ENCODE data around the gene NSFL1C. TPM values are rescaled to one million over a fixed set of nuclear protein-coding genes. Genes with fewer than 3 reads are reported as not detected.

The NSFL1C gene
- polyA plus RNA-seq, 1 donor (not counting 4 experiments of a cell fraction or from before 2014, with no cell fraction given) = 38.8 TPM

DNA sequence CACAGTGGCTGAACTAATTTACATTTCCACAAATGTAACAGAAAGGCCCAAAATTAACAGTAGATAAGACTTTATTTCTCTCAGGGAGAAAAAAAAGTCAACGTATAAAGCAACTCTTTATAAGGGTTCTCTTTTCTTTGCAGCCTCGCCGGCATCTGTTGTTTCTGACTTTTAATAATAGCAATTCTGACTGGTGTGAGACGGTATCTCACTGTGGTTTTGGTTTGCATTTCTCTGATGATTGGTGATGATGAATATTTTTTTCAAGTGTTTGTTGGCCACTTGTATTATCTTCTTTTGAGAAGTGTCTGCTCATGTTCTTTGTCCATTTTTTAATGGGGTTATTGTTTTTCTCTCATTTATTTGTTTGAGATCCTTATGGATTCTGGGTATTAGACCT is 46.6 kb downstream of the NSFL1C start:
- Histone ChIP-seq H3K36me3 (ENCODE audit: control insufficient read depth in 2 of 2, extremely low read depth in 1 of 2, insufficient read depth in 2 of 2, low read length in 2 of 2) (no peaks in the 10 kb centered on the region), H3K4me1 (ENCODE audit: control insufficient read depth, extremely low read depth, insufficient read depth, low read length) (peaks cover 54% of the 10 kb centered on the region), H2AFZ (ENCODE audit: control insufficient read depth, low read length) (no peak overlapping the region), H3K9me1 (ENCODE audit: control insufficient read depth, extremely low read depth, insufficient read depth, low read length) (no peaks in the 10 kb centered on the region), H3K27me3 (ENCODE audit: control insufficient read depth, extremely low read depth, insufficient read depth, low read length) (no peaks in the 10 kb centered on the region), H3K9ac (ENCODE audit: control insufficient read depth, extremely low read depth, insufficient read depth, low read length) (no peak overlapping the region), H3K27ac (ENCODE audit: control insufficient read depth, insufficient read depth, low read length) (no peak overlapping the region), H3K9me3 (ENCODE audit: control insufficient read depth, low read depth, low read length) (peaks cover 6% of the 10 kb centered on the region), H4K20me1 (ENCODE audit: control insufficient read depth, extremely low read depth, insufficient read depth, low read length) (no peaks in the 10 kb centered on the region), H3K79me2 (ENCODE audit: control insufficient read depth, insufficient read depth, low read length) (no peaks in the 10 kb centered on the region), H3K4me2 (ENCODE audit: control insufficient read depth, extremely low read depth, insufficient read depth, low read depth, low read length) (no peak overlapping the region), H3K4me3 (ENCODE audit: control insufficient read depth in 2 of 3, extremely low read depth in 1 of 3, insufficient read depth in 2 of 3, low read depth in 1 of 3, low read length in 3 of 3) (no peak overlapping the region)
- dilution Hi-C loops (cut with MboI; ENCODE audit: extremely low pct_ligation_motif_present, low sequenced_read_pairs) = no loop called here
- TF ChIP-seq, protein P1, sequence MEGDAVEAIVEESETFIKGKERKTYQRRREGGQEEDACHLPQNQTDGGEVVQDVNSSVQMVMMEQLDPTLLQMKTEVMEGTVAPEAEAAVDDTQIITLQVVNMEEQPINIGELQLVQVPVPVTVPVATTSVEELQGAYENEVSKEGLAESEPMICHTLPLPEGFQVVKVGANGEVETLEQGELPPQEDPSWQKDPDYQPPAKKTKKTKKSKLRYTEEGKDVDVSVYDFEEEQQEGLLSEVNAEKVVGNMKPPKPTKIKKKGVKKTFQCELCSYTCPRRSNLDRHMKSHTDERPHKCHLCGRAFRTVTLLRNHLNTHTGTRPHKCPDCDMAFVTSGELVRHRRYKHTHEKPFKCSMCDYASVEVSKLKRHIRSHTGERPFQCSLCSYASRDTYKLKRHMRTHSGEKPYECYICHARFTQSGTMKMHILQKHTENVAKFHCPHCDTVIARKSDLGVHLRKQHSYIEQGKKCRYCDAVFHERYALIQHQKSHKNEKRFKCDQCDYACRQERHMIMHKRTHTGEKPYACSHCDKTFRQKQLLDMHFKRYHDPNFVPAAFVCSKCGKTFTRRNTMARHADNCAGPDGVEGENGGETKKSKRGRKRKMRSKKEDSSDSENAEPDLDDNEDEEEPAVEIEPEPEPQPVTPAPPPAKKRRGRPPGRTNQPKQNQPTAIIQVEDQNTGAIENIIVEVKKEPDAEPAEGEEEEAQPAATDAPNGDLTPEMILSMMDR (optimal IDR thresholded peaks at IDR 0.05 in 1 of 3, IDR thresholded peaks at IDR 0.05 in 1 of 3, conservative IDR thresholded peaks at IDR 0.05 in 1 of 3; ENCODE audit: extremely low read depth in 1 of 3, insufficient read depth in 2 of 3, low read length in 3 of 3) = no peak
- no peak for TF ChIP-seq EZH2 (IDR thresholded peaks at IDR 0.05; ENCODE audit: low read length)
- FAIRE-seq = no peak
- DNase-seq (ENCODE audit: low read depth, low spot score) = no peak

DNA sequence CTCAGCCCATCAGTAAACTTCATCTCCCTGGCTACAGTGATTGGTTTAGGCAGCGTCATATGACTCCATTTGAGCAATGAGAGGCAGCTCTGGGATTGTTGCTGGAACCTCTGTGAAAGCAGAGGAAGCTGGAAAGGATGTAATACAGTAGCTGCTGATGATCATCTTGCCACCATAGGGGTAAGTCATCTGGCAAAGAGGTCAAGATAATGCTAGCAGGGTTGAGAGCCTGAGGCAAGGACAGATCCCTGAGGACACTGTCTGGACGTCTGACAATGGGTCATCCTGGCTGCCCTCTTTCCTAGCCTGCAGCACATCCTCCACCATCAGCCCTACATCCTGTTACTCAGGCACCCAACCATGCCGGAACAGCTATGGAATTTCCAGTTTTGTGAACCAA is 48.3 kb downstream of the NSFL1C start:
- no peaks in the 10 kb centered on the region for H3K36me3 ChIP-seq (ENCODE audit: control insufficient read depth in 2 of 2, extremely low read depth in 1 of 2, insufficient read depth in 2 of 2, low read length in 2 of 2)
- peaks cover 6% of the 10 kb centered on the region for H3K9me3 ChIP-seq (ENCODE audit: control insufficient read depth, low read depth, low read length)
- peaks cover 41% of the 10 kb centered on the region for H3K4me1 ChIP-seq (ENCODE audit: control insufficient read depth, extremely low read depth, insufficient read depth, low read length)
- no peaks in the 10 kb centered on the region for H3K79me2 ChIP-seq (ENCODE audit: control insufficient read depth, insufficient read depth, low read length)
- H3K9me1 ChIP-seq (ENCODE audit: control insufficient read depth, extremely low read depth, insufficient read depth, low read length) = no peaks in the 10 kb centered on the region
- H3K27me3 ChIP-seq (ENCODE audit: control insufficient read depth, extremely low read depth, insufficient read depth, low read length) = no peaks in the 10 kb centered on the region
- DNase-seq (ENCODE audit: low read depth, low spot score) (no peak), FAIRE-seq (peak; percentile 95)
- H3K27ac ChIP-seq (ENCODE audit: control insufficient read depth, insufficient read depth, low read length) = peak overlapping the region; percentile 88
- H3K4me2 ChIP-seq (ENCODE audit: control insufficient read depth, extremely low read depth, insufficient read depth, low read depth, low read length) = peak overlapping the region; percentile 61
- TF ChIP-seq, protein P1 (optimal IDR thresholded peaks at IDR 0.05 in 1 of 3, IDR thresholded peaks at IDR 0.05 in 1 of 3, conservative IDR thresholded peaks at IDR 0.05 in 1 of 3; ENCODE audit: extremely low read depth in 1 of 3, insufficient read depth in 2 of 3, low read length in 3 of 3) = no peak
- TF ChIP-seq EZH2 (IDR thresholded peaks at IDR 0.05; ENCODE audit: low read length) = no peak
- dilution Hi-C loops (cut with MboI; ENCODE audit: extremely low pct_ligation_motif_present, low sequenced_read_pairs) = no loop called here
- no peak overlapping the region for H3K9ac ChIP-seq (ENCODE audit: control insufficient read depth, extremely low read depth, insufficient read depth, low read length)
- peak overlapping the region in 2 of 3 experiments; percentile 32 for H3K4me3 ChIP-seq (ENCODE audit: control insufficient read depth in 2 of 3, extremely low read depth in 1 of 3, insufficient read depth in 2 of 3, low read depth in 1 of 3, low read length in 3 of 3)
- peak overlapping the region; percentile 22 for H2AFZ ChIP-seq (ENCODE audit: control insufficient read depth, low read length)
- no peaks in the 10 kb centered on the region for H4K20me1 ChIP-seq (ENCODE audit: control insufficient read depth, extremely low read depth, insufficient read depth, low read length)
